Upper lobe of left lung (tissue), 4 donors: Measurements from ENCODE around the gene DIAPH3.

Experiments
- POLR2A ChIP-seq, 4 donors: fragments of 450-650 bp; IDR thresholded peaks; one replicate each; pipeline ENCODE4 v1.5.1; 2016 to 2017; ENCODE audit warnings: antibody characterized with exemption in 4 of 4, mild to moderate bottlenecking in 2 of 4
- POLR2AphosphoS5 ChIP-seq, 2 donors: sonication (generic); formaldehyde crosslinking; IDR thresholded peaks; one replicate each; pipeline ENCODE4 v1.5.1; 2017; ENCODE audit warnings: antibody characterized with exemption in 2 of 2
- TF ChIP-seq, protein P1 (sequence below), 6 experiments: fragments of 450-650 bp in 4 of 6; fragments of 200-600 bp in 2 of 6; sonication (generic) in 2 of 6; IDR thresholded peaks; one replicate each; pipeline ENCODE4 v1.5.1; 2016 to 2019; ENCODE audit warnings: antibody characterized with exemption in 6 of 6

DNA sequence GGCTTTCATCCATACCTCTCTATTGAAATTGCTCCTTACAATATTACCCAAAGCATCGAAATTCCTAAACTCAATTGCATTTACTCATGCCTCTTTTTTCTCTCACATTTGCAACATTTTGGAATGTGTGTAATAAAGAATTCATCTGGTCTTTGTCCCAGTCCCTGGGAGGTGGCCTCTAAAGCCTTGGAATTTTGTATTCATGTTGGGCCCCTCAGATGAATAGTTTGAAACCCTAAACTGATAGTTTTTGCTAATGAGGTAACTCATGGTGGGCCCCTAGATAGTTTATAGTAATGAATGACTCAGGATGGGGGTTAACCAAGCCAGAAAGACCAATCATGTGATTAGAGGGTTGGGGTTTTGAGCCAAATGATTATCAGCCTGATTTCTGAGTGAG, 490.4 kb downstream of the DIAPH3 start:
- TF ChIP-seq, protein P1, sequence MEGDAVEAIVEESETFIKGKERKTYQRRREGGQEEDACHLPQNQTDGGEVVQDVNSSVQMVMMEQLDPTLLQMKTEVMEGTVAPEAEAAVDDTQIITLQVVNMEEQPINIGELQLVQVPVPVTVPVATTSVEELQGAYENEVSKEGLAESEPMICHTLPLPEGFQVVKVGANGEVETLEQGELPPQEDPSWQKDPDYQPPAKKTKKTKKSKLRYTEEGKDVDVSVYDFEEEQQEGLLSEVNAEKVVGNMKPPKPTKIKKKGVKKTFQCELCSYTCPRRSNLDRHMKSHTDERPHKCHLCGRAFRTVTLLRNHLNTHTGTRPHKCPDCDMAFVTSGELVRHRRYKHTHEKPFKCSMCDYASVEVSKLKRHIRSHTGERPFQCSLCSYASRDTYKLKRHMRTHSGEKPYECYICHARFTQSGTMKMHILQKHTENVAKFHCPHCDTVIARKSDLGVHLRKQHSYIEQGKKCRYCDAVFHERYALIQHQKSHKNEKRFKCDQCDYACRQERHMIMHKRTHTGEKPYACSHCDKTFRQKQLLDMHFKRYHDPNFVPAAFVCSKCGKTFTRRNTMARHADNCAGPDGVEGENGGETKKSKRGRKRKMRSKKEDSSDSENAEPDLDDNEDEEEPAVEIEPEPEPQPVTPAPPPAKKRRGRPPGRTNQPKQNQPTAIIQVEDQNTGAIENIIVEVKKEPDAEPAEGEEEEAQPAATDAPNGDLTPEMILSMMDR (IDR thresholded peaks at IDR 0.05): no peak
- TF ChIP-seq POLR2AphosphoS5 (IDR thresholded peaks at IDR 0.05) (no peak), POLR2A (IDR thresholded peaks at IDR 0.05) (no peak)
